Brain microvascular endothelial cell (primary cell): Measurements from ENCODE around the gene STOML3.

ENCODE experiments used
- DNase-seq: peaks from one replicate; pipeline ENCODE4 v3.0.0-alpha.2; 2020
- H3K27ac ChIP-seq: fragments of 250-450 bp; sonication (Bioruptor Pico); 2 replicates; pipeline ENCODE4 v1.5.1; 2020; ENCODE audit warnings: mild to moderate bottlenecking, moderate library complexity
- H3K27me3 ChIP-seq: fragments of 250-450 bp; sonication (Bioruptor Pico); replicated peaks from 2 replicates; pipeline ENCODE4 v1.5.1; 2020; ENCODE audit warnings: mild to moderate bottlenecking
- H3K36me3 ChIP-seq: fragments of 250-450 bp; sonication (Bioruptor Pico); replicated peaks from 2 replicates; pipeline ENCODE4 v1.5.1; 2020; ENCODE audit warnings: mild to moderate bottlenecking
- H3K4me3 ChIP-seq: 2 replicates; pipeline ENCODE4 v1.5.1; 2011; ENCODE audit warnings: low read depth, mild to moderate bottlenecking, control low read depth, low read length, moderate library complexity
- CTCF ChIP-seq: IDR thresholded peaks from 2 replicates; pipeline ENCODE4 v1.5.1; 2011; ENCODE audit warnings: low read depth, mild to moderate bottlenecking, moderate library complexity, low read length, control low read depth, inconsistent platforms; ENCODE audit errors: missing control alignments
- in situ Hi-C: cut with HindIII; loops from 2 replicates; pipeline ENCODE4 v1.10.0; 2017; ENCODE audit warnings: low sequenced_read_pairs, low pct_ligation_motif_present

Gene STOML3

GRCh38 chr13:39037410-39037879 lies 46.8 kb upstream of the STOML3 start:
- H3K27ac ChIP-seq, result peak overlapping the region; percentile 86
- DNase-seq, result no peak
- in situ Hi-C loops, result no loop called here
- H3K27me3 ChIP-seq, result no peaks in the 10 kb centered on the region
- H3K4me3 ChIP-seq, result peak overlapping the region; percentile 93
- TF ChIP-seq CTCF, result no peak
- H3K36me3 ChIP-seq, result no peaks in the 10 kb centered on the region

- no peaks in the 10 kb centered on the region for H3K36me3 ChIP-seq
- DNase-seq, result no peak
- in situ Hi-C loops, result no loop called here
- H3K27ac ChIP-seq, result no peak overlapping the region
- H3K4me3 ChIP-seq, result peak overlapping the region; percentile 93
- no peaks in the 10 kb centered on the region for H3K27me3 ChIP-seq
- TF ChIP-seq CTCF, result no peak
Observed at GRCh38 chr13:39036212-39036611, 45.6 kb upstream of the STOML3 start.

GRCh38 chr13:39035799-39036198 lies 45.2 kb upstream of the STOML3 start:
- TF ChIP-seq CTCF, result no peak
- H3K27ac ChIP-seq, result no peak overlapping the region
- H3K27me3 ChIP-seq, result no peaks in the 10 kb centered on the region
- H3K36me3 ChIP-seq, result no peaks in the 10 kb centered on the region
- peak overlapping the region; percentile 93 for H3K4me3 ChIP-seq
- DNase-seq, result no peak
- in situ Hi-C loops, result no loop called here

- no peak for TF ChIP-seq CTCF
- in situ Hi-C loops, result no loop called here
Observed at GRCh38 chr13:39035204-39035603, 44.6 kb upstream of the STOML3 start.

GRCh38 chr13:39034085-39034484 lies 43.5 kb upstream of the STOML3 start:
- in situ Hi-C loops, result no loop called here
- Histone ChIP-seq H3K36me3 (no peaks in the 10 kb centered on the region), H3K27me3 (no peaks in the 10 kb centered on the region), H3K4me3 (no peak overlapping the region), H3K27ac (no peak overlapping the region)
- no peak for DNase-seq
- TF ChIP-seq CTCF, result no peak

More at GRCh38 chr13:39035204-39035603, 44.6 kb upstream of the STOML3 start:
- Histone ChIP-seq H3K27me3 (no peaks in the 10 kb centered on the region), H3K4me3 (peak overlapping the region; percentile 93), H3K36me3 (no peaks in the 10 kb centered on the region), H3K27ac (no peak overlapping the region)
- no peak for DNase-seq

GRCh38 chr13:39032150-39032549 lies 41.5 kb upstream of the STOML3 start:
- H3K27me3 ChIP-seq, result no peaks in the 10 kb centered on the region
- H3K27ac ChIP-seq, result no peak overlapping the region
- no peak overlapping the region for H3K4me3 ChIP-seq
- TF ChIP-seq CTCF, result no peak
- no peaks in the 10 kb centered on the region for H3K36me3 ChIP-seq
- in situ Hi-C loops, result no loop called here
- DNase-seq, result no peak
